H9 (cell line): Measurements from ENCODE around the gene NT5C1B. TPM values are rescaled to one million over a fixed set of nuclear protein-coding genes. Genes with fewer than 3 reads are reported as not detected.

Experiments
- DNase-seq: peaks from one replicate; pipeline ENCODE4 v3.0.0-alpha.2; 2017
- H2AFZ ChIP-seq: one replicate; pipeline ENCODE4 v1.6.1; 2013; ENCODE audit warnings: mild to moderate bottlenecking, low read length, control low read depth, moderate library complexity
- H2AK5ac ChIP-seq: 2 replicates; pipeline ENCODE4 v1.6.1; 2013; ENCODE audit warnings: low read length, control low read depth, mixed read lengths; ENCODE audit not compliant: insufficient read length
- H2BK120ac ChIP-seq: one replicate; pipeline ENCODE4 v1.6.1; 2013; ENCODE audit warnings: low read depth, mild to moderate bottlenecking, low read length, control low read depth, inconsistent platforms; ENCODE audit not compliant: poor library complexity, severe bottlenecking
- H2BK12ac ChIP-seq: 2 replicates; pipeline ENCODE4 v1.6.1; 2013; ENCODE audit warnings: low read length, control low read depth, mixed read lengths, low read depth; ENCODE audit not compliant: insufficient read length
- H2BK15ac ChIP-seq: 2 replicates; pipeline ENCODE4 v1.6.1; 2013; ENCODE audit warnings: low read depth, low read length, control low read depth
- H2BK20ac ChIP-seq: one replicate; pipeline ENCODE4 v1.6.1; 2013; ENCODE audit warnings: low read depth, mild to moderate bottlenecking, low read length, control low read depth, inconsistent platforms; ENCODE audit not compliant: poor library complexity, severe bottlenecking
- H2BK5ac ChIP-seq: 2 replicates; pipeline ENCODE4 v1.6.1; 2013; ENCODE audit warnings: low read length, control low read depth, mixed read lengths; ENCODE audit not compliant: insufficient read length
- H3K14ac ChIP-seq: 2 replicates; pipeline ENCODE4 v1.6.1; 2013; ENCODE audit warnings: low read length, control low read depth; ENCODE audit not compliant: insufficient read depth
- H3K18ac ChIP-seq: 2 replicates; pipeline ENCODE4 v1.6.1; 2013; ENCODE audit warnings: low read depth, mild to moderate bottlenecking, mixed read lengths, low read length, control low read depth; ENCODE audit not compliant: insufficient read length
- H3K23ac ChIP-seq: 2 replicates; pipeline ENCODE4 v1.6.1; 2013; ENCODE audit warnings: low read length, control low read depth, mixed read lengths, low read depth; ENCODE audit not compliant: insufficient read length
- H3K23me2 ChIP-seq: 2 replicates; pipeline ENCODE4 v1.6.1; 2013; ENCODE audit warnings: low read depth, mild to moderate bottlenecking, mixed read lengths, low read length, control low read depth; ENCODE audit not compliant: insufficient read length, poor library complexity, severe bottlenecking
- H3K27ac ChIP-seq: 2 replicates; pipeline ENCODE4 v1.5.1; 2013; ENCODE audit warnings: low read length, control low read depth, mixed read lengths, low read depth; ENCODE audit not compliant: insufficient read length
- H3K27me3 ChIP-seq: 2 replicates; pipeline ENCODE4 v1.6.1; 2013; ENCODE audit warnings: low read length, control low read depth, inconsistent platforms; ENCODE audit not compliant: insufficient read depth
- H3K4ac ChIP-seq: 2 replicates; pipeline ENCODE4 v1.6.1; 2013; ENCODE audit warnings: low read depth, mild to moderate bottlenecking, control low read depth, inconsistent platforms, low read length, moderate library complexity
- H3K4me1 ChIP-seq: 2 replicates; pipeline ENCODE4 v1.6.1; 2013; ENCODE audit warnings: low read length, control low read depth, inconsistent platforms; ENCODE audit not compliant: insufficient read depth
- H3K4me2 ChIP-seq: 2 replicates; pipeline ENCODE4 v1.6.1; 2013; ENCODE audit warnings: low read length, control low read depth, mixed read lengths; ENCODE audit not compliant: insufficient read length, insufficient read depth
- H3K56ac ChIP-seq: 2 replicates; pipeline ENCODE4 v1.6.1; 2013; ENCODE audit warnings: low read depth, mild to moderate bottlenecking, mixed read lengths, low read length, control low read depth; ENCODE audit not compliant: insufficient read length
- H3K79me1 ChIP-seq: 2 replicates; pipeline ENCODE4 v1.6.1; 2013; ENCODE audit warnings: low read depth, mild to moderate bottlenecking, moderate library complexity, low read length, control low read depth, inconsistent platforms; ENCODE audit not compliant: insufficient read depth, poor library complexity, severe bottlenecking
- H3K79me2 ChIP-seq: 2 replicates; pipeline ENCODE4 v1.6.1; 2013; ENCODE audit warnings: low read length, control low read depth, inconsistent platforms; ENCODE audit not compliant: insufficient read depth
- H3K9ac ChIP-seq: 2 replicates; pipeline ENCODE4 v1.6.1; 2013; ENCODE audit warnings: low read length, control low read depth, mixed read lengths; ENCODE audit not compliant: insufficient read length; ENCODE audit errors: extremely low read depth
- H3K9me3 ChIP-seq: one replicate; pipeline ENCODE4 v1.6.1; 2013; ENCODE audit warnings: low read depth, low read length, inconsistent platforms; ENCODE audit not compliant: control insufficient read depth
- H3T11ph ChIP-seq: one replicate; pipeline ENCODE4 v1.6.1; 2013; ENCODE audit warnings: mild to moderate bottlenecking, low read length, control low read depth, inconsistent platforms
- H4K20me1 ChIP-seq: one replicate; pipeline ENCODE4 v1.6.1; 2013; ENCODE audit not compliant: control insufficient read depth, insufficient read length, insufficient read depth
- H4K5ac ChIP-seq: 2 replicates; pipeline ENCODE4 v1.6.1; 2013; ENCODE audit warnings: low read depth, mild to moderate bottlenecking, mixed read lengths, low read length, control low read depth; ENCODE audit not compliant: insufficient read length
- H4K8ac ChIP-seq: replicated peaks from 2 replicates; pipeline ENCODE4 v1.6.1; 2013; ENCODE audit warnings: low read length, control low read depth, mixed read lengths, low read depth; ENCODE audit not compliant: insufficient read length
- H4K91ac ChIP-seq: 2 replicates; pipeline ENCODE4 v1.6.1; 2013; ENCODE audit warnings: low read depth, mild to moderate bottlenecking, moderate library complexity, mixed read lengths, low read length, control low read depth; ENCODE audit not compliant: insufficient read length
- H3K27ac Mint-ChIP-seq, 3 experiments: 2 replicates in 2 of 3; 3 replicates in 1 of 3; pipeline ENCODE4 v1.8.0; 2020 to 2021; ENCODE audit warnings: mixed read lengths in 3 of 3, mild to moderate bottlenecking in 1 of 3, moderate library complexity in 1 of 3
- H3K27me3 Mint-ChIP-seq: 2 replicates; pipeline ENCODE4 v1.8.0; 2021; ENCODE audit warnings: low read depth, mild to moderate bottlenecking, moderate library complexity, mixed read lengths
- H3K36me3 Mint-ChIP-seq, 3 experiments: 2 replicates in 2 of 3; 3 replicates in 1 of 3; pipeline ENCODE4 v1.8.0; 2020 to 2021; ENCODE audit warnings: low read depth in 3 of 3, mixed read lengths in 3 of 3; ENCODE audit not compliant: insufficient read depth in 1 of 3
- H3K4me1 Mint-ChIP-seq, 2 experiments: 2 replicates each; pipeline ENCODE4 v1.8.0; 2020; ENCODE audit warnings: mixed read lengths in 2 of 2
- H3K4me3 Mint-ChIP-seq, 2 experiments: 2 replicates in 1 of 2; 3 replicates in 1 of 2; pipeline ENCODE4 v1.8.0; 2020 to 2021; ENCODE audit warnings: mild to moderate bottlenecking in 2 of 2, mixed read lengths in 2 of 2, moderate library complexity in 1 of 2
- H3K9me3 Mint-ChIP-seq, 2 experiments: 2 replicates in 1 of 2; 3 replicates in 1 of 2; pipeline ENCODE4 v1.8.0; 2020; ENCODE audit warnings: mild to moderate bottlenecking in 2 of 2, mixed read lengths in 2 of 2, moderate library complexity in 1 of 2
- WGBS: extraction: QIAGEN DNeasy Blood & Tissue Kit; methylation state at CpG from one replicate; pipeline ENCODE4 v1.1.7; 2013; ENCODE audit warnings: missing lambda C conversion rate, low lambda C conversion rate, mixed read lengths; ENCODE audit not compliant: insufficient read length; ENCODE audit errors: extremely low coverage; 5-methylcytosine and 5-hydroxymethylcytosine counted together
- total RNA-seq: library from RNA; stranded (reverse); gene quantifications from 2 replicates; pipeline ENCODE4 v1.2.1, GENCODE V29; 2021
- TF ChIP-seq, protein P1 (sequence below): fragments of 200-600 bp; sonication (generic); conservative IDR thresholded peaks from 3 replicates; pipeline ENCODE4 v1.8.0; 2021; ENCODE audit warnings: antibody characterized with exemption, mild to moderate bottlenecking

Gene NT5C1B
- total RNA-seq, 1 experiment from 2014 or later = not detected

- H3K27ac ChIP-seq = no peak overlapping the region
- H4K8ac ChIP-seq = no peak overlapping the region
- no peaks in the 10 kb centered on the region for H3K79me2 ChIP-seq
- no peak overlapping the region for H4K5ac ChIP-seq
- no peak overlapping the region for H2BK5ac ChIP-seq
- H3K79me1 ChIP-seq = no peaks in the 10 kb centered on the region
- Mint-ChIP-seq H3K4me3 (no peak overlapping the region), H3K27ac (no peak overlapping the region), H3K4me1 (peaks cover 0 to 2% of the 10 kb centered on the region in 2 experiments; a peak in 1 of 4 replicates), H3K36me3 (no peaks in the 10 kb centered on the region; a peak in 3 of 7 replicates), H3K27me3 (no peaks in the 10 kb centered on the region), H3K9me3 (peaks cover 0 to 3% of the 10 kb centered on the region in 2 experiments; a peak in 2 of 5 replicates)
- no peak overlapping the region for H3T11ph ChIP-seq
- H3K18ac ChIP-seq = no peak overlapping the region
- H3K14ac ChIP-seq = no peak overlapping the region
- H2BK120ac ChIP-seq = no peak overlapping the region
- no peak overlapping the region for H3K23ac ChIP-seq
- no peak overlapping the region for H2AFZ ChIP-seq
- H3K9me3 ChIP-seq = no peaks in the 10 kb centered on the region
- H2BK20ac ChIP-seq = no peak overlapping the region
- WGBS = no CpG with 5 or more reads among the region's 1 CpG
- no peak overlapping the region for H2AK5ac ChIP-seq
- H3K56ac ChIP-seq = no peak overlapping the region
- H3K27me3 ChIP-seq = no peaks in the 10 kb centered on the region
- TF ChIP-seq, protein P1, sequence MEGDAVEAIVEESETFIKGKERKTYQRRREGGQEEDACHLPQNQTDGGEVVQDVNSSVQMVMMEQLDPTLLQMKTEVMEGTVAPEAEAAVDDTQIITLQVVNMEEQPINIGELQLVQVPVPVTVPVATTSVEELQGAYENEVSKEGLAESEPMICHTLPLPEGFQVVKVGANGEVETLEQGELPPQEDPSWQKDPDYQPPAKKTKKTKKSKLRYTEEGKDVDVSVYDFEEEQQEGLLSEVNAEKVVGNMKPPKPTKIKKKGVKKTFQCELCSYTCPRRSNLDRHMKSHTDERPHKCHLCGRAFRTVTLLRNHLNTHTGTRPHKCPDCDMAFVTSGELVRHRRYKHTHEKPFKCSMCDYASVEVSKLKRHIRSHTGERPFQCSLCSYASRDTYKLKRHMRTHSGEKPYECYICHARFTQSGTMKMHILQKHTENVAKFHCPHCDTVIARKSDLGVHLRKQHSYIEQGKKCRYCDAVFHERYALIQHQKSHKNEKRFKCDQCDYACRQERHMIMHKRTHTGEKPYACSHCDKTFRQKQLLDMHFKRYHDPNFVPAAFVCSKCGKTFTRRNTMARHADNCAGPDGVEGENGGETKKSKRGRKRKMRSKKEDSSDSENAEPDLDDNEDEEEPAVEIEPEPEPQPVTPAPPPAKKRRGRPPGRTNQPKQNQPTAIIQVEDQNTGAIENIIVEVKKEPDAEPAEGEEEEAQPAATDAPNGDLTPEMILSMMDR = no peak
- no peak for DNase-seq
- H2BK12ac ChIP-seq = no peak overlapping the region
- H3K4me2 ChIP-seq = no peak overlapping the region
- no peaks in the 10 kb centered on the region for H3K23me2 ChIP-seq
- H4K20me1 ChIP-seq = no peaks in the 10 kb centered on the region
- H3K4ac ChIP-seq = no peak overlapping the region
- H3K4me1 ChIP-seq = no peaks in the 10 kb centered on the region
- no peak overlapping the region for H2BK15ac ChIP-seq
- no peak overlapping the region for H3K9ac ChIP-seq
- H4K91ac ChIP-seq = no peak overlapping the region
These were observed 1.3 kb downstream of the NT5C1B start for GRCh38 chr2:18588049-18588448.
